ENCODE results near the gene OCA2.
"Not testable (repeated sequence)": the region's sequence is repeated elsewhere in the genome, so short reads cannot be mapped to it uniquely, and the experiment has no call there.

- not testable (repeated sequence) for TF ChIP-seq MYC, CTCF (IDR thresholded peaks at IDR 0.05; ENCODE audit: low read depth, low read length)
Observed at GRCh38 chr15:27767430-27767829, 331.7 kb downstream of the OCA2 start.

Measured in NB4 (cell line).